Mucosa of stomach (tissue), 1 donor: ENCODE results near the gene ANKRD33B.
"Not testable (repeated sequence)": the region's sequence is repeated elsewhere in the genome, so short reads cannot be mapped to it uniquely, and the experiment has no call there.

Experiments
- H3K27me3 ChIP-seq: one replicate; pipeline ENCODE4 v1.7.0; 2013; ENCODE audit warnings: mild to moderate bottlenecking, low read length; ENCODE audit not compliant: control insufficient read depth, insufficient read depth
- H3K36me3 ChIP-seq: one replicate; pipeline ENCODE4 v1.7.0; 2013; ENCODE audit warnings: low read length; ENCODE audit not compliant: control insufficient read depth, insufficient read depth
- H3K4me1 ChIP-seq: one replicate; pipeline ENCODE4 v1.7.0; 2013; ENCODE audit warnings: mild to moderate bottlenecking, low read length; ENCODE audit not compliant: control insufficient read depth, insufficient read depth
- H3K4me3 ChIP-seq: one replicate; pipeline ENCODE4 v1.7.0; 2013; ENCODE audit warnings: low read length
- H3K9ac ChIP-seq: one replicate; pipeline ENCODE4 v1.7.0; 2013; ENCODE audit warnings: mild to moderate bottlenecking, low read length, moderate library complexity
- H3K9me3 ChIP-seq: one replicate; pipeline ENCODE4 v1.7.0; 2013; ENCODE audit warnings: mild to moderate bottlenecking, low read length, moderate library complexity; ENCODE audit not compliant: control insufficient read depth
- donor health status: Pancreatic carcinoma.

ANKRD33B gene

GRCh38 chr5:10623305-10623910, 59.5 kb downstream of the ANKRD33B start:
- no peak overlapping the region for H3K4me3 ChIP-seq
- no peak overlapping the region for H3K9ac ChIP-seq
- no peaks in the 10 kb centered on the region for H3K36me3 ChIP-seq
- H3K27me3 ChIP-seq, result no peaks in the 10 kb centered on the region
- H3K4me1 ChIP-seq, result peaks cover 3% of the 10 kb centered on the region
- no peaks in the 10 kb centered on the region for H3K9me3 ChIP-seq

GRCh38 chr5:10624206-10624605, 60.3 kb downstream of the ANKRD33B start:
- Histone ChIP-seq H3K27me3 (no peaks in the 10 kb centered on the region), H3K4me3 (no peak overlapping the region), H3K9me3 (no peaks in the 10 kb centered on the region)

GRCh38 chr5:10624679-10625078, 60.8 kb downstream of the ANKRD33B start:
- Histone ChIP-seq H3K9me3 (no peaks in the 10 kb centered on the region), H3K9ac (no peak overlapping the region), H3K27me3 (no peaks in the 10 kb centered on the region), H3K4me3 (no peak overlapping the region), H3K36me3 (no peaks in the 10 kb centered on the region), H3K4me1 (peaks cover 3% of the 10 kb centered on the region)

More at GRCh38 chr5:10624206-10624605, 60.3 kb downstream of the ANKRD33B start:
- H3K36me3 ChIP-seq, result no peaks in the 10 kb centered on the region
- H3K4me1 ChIP-seq, result peaks cover 3% of the 10 kb centered on the region
- no peak overlapping the region for H3K9ac ChIP-seq

GRCh38 chr5:10625700-10626472, 62.0 kb downstream of the ANKRD33B start:
- H3K4me1 ChIP-seq, result peaks cover 3% of the 10 kb centered on the region
- peaks cover 5% of the 10 kb centered on the region for H3K27me3 ChIP-seq
- no peaks in the 10 kb centered on the region for H3K9me3 ChIP-seq
- no peak overlapping the region for H3K4me3 ChIP-seq
- H3K36me3 ChIP-seq, result no peaks in the 10 kb centered on the region
- H3K9ac ChIP-seq, result no peak overlapping the region

- peaks cover 3% of the 10 kb centered on the region for H3K4me1 ChIP-seq
- no peaks in the 10 kb centered on the region for H3K36me3 ChIP-seq
- H3K27me3 ChIP-seq, result peaks cover 5% of the 10 kb centered on the region
- H3K9me3 ChIP-seq, result no peaks in the 10 kb centered on the region
- H3K4me3 ChIP-seq, result no peak overlapping the region
- no peak overlapping the region for H3K9ac ChIP-seq
Measured at GRCh38 chr5:10626473-10627013, 62.7 kb downstream of the ANKRD33B start.

GRCh38 chr5:10627160-10627701, 63.4 kb downstream of the ANKRD33B start:
- peaks cover 5% of the 10 kb centered on the region for H3K27me3 ChIP-seq
- no peaks in the 10 kb centered on the region for H3K9me3 ChIP-seq
- H3K9ac ChIP-seq, result no peak overlapping the region
- no peak overlapping the region for H3K4me3 ChIP-seq
- H3K36me3 ChIP-seq, result no peaks in the 10 kb centered on the region
- peaks cover 3% of the 10 kb centered on the region for H3K4me1 ChIP-seq

GRCh38 chr5:10628601-10629000, 64.7 kb downstream of the ANKRD33B start:
- Histone ChIP-seq H3K9ac (no peak overlapping the region), H3K9me3 (no peaks in the 10 kb centered on the region), H3K4me1 (peaks cover 3% of the 10 kb centered on the region), H3K36me3 (no peaks in the 10 kb centered on the region), H3K4me3 (no peak overlapping the region), H3K27me3 (peaks cover 5% of the 10 kb centered on the region)

- Histone ChIP-seq H3K27me3 (peaks cover 5% of the 10 kb centered on the region), H3K4me3 (no peak overlapping the region), H3K4me1 (peaks cover 3% of the 10 kb centered on the region), H3K9me3 (no peaks in the 10 kb centered on the region), H3K9ac (no peak overlapping the region), H3K36me3 (no peaks in the 10 kb centered on the region)
Measured at GRCh38 chr5:10629682-10630081, 65.8 kb downstream of the ANKRD33B start.

GRCh38 chr5:10630126-10630525, 66.3 kb downstream of the ANKRD33B start:
- Histone ChIP-seq H3K9ac (no peak overlapping the region), H3K4me1 (peaks cover 3% of the 10 kb centered on the region), H3K9me3 (no peaks in the 10 kb centered on the region), H3K4me3 (no peak overlapping the region), H3K36me3 (no peaks in the 10 kb centered on the region), H3K27me3 (peaks cover 5% of the 10 kb centered on the region)

GRCh38 chr5:10630744-10631143, 66.9 kb downstream of the ANKRD33B start:
- not testable (repeated sequence) for H3K4me1 ChIP-seq, H3K27me3 ChIP-seq

GRCh38 chr5:10631316-10631996, 67.6 kb downstream of the ANKRD33B start:
- Histone ChIP-seq H3K27me3 (peaks cover 5% of the 10 kb centered on the region), H3K9me3 (no peaks in the 10 kb centered on the region), H3K36me3 (no peaks in the 10 kb centered on the region), H3K4me3 (no peak overlapping the region), H3K9ac (no peak overlapping the region), H3K4me1 (peaks cover 3% of the 10 kb centered on the region)

More at GRCh38 chr5:10630744-10631143, 66.9 kb downstream of the ANKRD33B start:
- H3K9ac ChIP-seq, H3K9me3 ChIP-seq, H3K36me3 ChIP-seq, H3K4me3 ChIP-seq: not testable (repeated sequence)
